Measurements from ENCODE around the gene ERBB4.
"Not testable (repeated sequence)": the region's sequence is repeated elsewhere in the genome, so short reads cannot be mapped to it uniquely, and the experiment has no call there.

Gene ERBB4

DNA sequence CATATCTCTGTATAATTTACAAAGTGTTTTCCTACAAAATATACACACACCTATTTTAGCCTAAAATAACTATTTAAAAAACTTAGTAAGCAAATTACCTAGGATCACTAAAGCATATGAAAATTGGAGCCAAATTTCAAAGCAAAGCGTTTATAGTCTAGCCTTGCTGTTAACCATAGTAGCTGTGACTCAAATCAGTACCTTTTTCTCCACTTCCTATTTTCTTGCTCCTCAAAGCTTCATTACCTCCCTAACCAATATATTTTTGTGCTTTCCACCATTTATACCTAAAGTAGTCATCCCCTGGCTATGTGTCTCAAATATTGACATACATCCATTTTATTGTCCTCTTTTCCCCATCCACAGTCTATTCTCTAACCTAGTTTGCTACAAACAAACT lies 73.1 kb downstream of the ERBB4 start:
- no peak overlapping the region for H3K4me3 ChIP-seq (ENCODE audit: low read depth, low read length)
- TF ChIP-seq, protein P1, sequence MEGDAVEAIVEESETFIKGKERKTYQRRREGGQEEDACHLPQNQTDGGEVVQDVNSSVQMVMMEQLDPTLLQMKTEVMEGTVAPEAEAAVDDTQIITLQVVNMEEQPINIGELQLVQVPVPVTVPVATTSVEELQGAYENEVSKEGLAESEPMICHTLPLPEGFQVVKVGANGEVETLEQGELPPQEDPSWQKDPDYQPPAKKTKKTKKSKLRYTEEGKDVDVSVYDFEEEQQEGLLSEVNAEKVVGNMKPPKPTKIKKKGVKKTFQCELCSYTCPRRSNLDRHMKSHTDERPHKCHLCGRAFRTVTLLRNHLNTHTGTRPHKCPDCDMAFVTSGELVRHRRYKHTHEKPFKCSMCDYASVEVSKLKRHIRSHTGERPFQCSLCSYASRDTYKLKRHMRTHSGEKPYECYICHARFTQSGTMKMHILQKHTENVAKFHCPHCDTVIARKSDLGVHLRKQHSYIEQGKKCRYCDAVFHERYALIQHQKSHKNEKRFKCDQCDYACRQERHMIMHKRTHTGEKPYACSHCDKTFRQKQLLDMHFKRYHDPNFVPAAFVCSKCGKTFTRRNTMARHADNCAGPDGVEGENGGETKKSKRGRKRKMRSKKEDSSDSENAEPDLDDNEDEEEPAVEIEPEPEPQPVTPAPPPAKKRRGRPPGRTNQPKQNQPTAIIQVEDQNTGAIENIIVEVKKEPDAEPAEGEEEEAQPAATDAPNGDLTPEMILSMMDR (IDR thresholded peaks at IDR 0.05; ENCODE audit: borderline replicate concordance, insufficient read depth, low read depth, low read length), result no peak

GRCh38 chr2:212461708-212462107 lies 76.9 kb downstream of the ERBB4 start:
- not testable (repeated sequence) for H3K4me3 ChIP-seq (ENCODE audit: low read depth, low read length)

DNA sequence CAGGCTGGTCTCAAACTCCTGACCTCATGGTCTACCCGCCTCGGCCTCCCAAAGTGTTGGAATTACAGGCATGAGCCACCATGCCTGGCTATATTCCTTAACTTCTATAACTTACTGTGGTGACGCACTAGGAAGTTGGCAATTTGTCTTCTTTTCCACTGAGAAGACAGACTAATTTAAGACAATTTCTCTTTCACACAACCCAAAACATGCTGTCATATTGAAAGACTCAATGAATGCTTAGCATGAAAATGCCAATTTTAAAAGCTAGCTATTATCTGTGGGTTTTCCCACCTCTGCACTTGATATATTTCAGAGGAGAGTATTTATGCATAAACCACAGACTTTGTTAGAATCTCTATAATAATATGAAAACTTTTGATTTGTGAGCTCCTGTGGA lies 84.5 kb downstream of the ERBB4 start:
- H3K4me3 ChIP-seq (ENCODE audit: low read depth, low read length), result no peak overlapping the region
- TF ChIP-seq, protein P1 (IDR thresholded peaks at IDR 0.05; ENCODE audit: borderline replicate concordance, insufficient read depth, low read depth, low read length), result no peak

DNA sequence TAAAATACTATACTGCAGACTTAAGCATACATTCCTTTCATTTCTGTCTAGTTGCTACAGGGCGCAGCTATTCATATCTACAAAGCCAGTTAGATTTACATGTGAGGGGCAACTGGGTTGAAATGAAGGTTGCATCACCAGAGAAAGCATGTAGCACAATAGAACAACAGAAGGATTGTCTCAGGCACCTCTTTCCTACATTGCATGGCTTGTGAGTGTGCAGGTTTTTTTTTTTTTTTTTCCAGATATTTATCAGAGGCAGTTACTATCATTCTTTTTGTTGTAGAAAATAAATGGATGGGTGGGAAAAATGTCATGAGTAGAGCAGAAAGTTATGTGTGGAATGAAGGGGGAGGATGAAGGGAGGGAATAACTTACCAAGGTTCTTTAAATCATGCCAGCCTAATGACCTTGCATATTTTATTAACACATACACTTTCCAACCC lies 86.8 kb downstream of the ERBB4 start:
- no peak overlapping the region for H3K4me3 ChIP-seq (ENCODE audit: low read depth, low read length)
- TF ChIP-seq, protein P1 (IDR thresholded peaks at IDR 0.05; ENCODE audit: borderline replicate concordance, insufficient read depth, low read depth, low read length), result no peak

GRCh38 chr2:212448698-212449097 lies 89.9 kb downstream of the ERBB4 start:
- H3K4me3 ChIP-seq (ENCODE audit: low read depth, low read length), result no peak overlapping the region
- TF ChIP-seq, protein P1 (IDR thresholded peaks at IDR 0.05; ENCODE audit: borderline replicate concordance, insufficient read depth, low read depth, low read length), result no peak

GRCh38 chr2:212441821-212442220 lies 96.8 kb downstream of the ERBB4 start:
- TF ChIP-seq, protein P1 (IDR thresholded peaks at IDR 0.05; ENCODE audit: borderline replicate concordance, insufficient read depth, low read depth, low read length), result no peak
- no peak overlapping the region for H3K4me3 ChIP-seq (ENCODE audit: low read depth, low read length)

GRCh38 chr2:212441141-212441540 lies 97.5 kb downstream of the ERBB4 start:
- TF ChIP-seq, protein P1 (IDR thresholded peaks at IDR 0.05; ENCODE audit: borderline replicate concordance, insufficient read depth, low read depth, low read length), result no peak
- H3K4me3 ChIP-seq (ENCODE audit: low read depth, low read length), result no peak overlapping the region
